HK-2 (cell line): ENCODE measurements around the gene ALPI.
"Not testable (repeated sequence)": the region's sequence is repeated elsewhere in the genome, so short reads cannot be mapped to it uniquely, and the experiment has no call there.

Source experiments
- DNase-seq: peaks from one replicate; pipeline ENCODE4 v3.0.0-alpha.2; 2018; ENCODE audit not compliant: unreplicated experiment

The ALPI gene

DNA sequence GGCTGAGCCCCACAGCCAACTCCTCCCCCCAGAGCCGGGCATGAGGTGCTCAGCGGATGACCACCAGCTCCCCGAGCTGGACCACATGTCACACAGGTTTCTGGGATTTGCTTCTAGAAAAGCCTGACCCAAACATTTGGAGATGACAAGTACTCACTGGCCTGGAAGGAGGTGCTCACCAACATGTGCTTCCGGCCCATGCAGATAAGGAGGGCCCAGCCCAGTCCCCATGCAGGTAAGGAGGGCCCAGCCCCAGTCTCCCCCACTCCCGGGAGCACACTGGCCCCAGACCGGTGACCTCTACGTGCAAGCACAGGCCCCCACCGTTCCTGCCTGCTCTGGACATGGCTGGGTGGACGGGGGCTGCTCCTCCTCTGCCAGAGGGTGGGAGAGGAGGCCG, 14.0 kb upstream of the ALPI start:
- not testable (repeated sequence) for DNase-seq

DNA sequence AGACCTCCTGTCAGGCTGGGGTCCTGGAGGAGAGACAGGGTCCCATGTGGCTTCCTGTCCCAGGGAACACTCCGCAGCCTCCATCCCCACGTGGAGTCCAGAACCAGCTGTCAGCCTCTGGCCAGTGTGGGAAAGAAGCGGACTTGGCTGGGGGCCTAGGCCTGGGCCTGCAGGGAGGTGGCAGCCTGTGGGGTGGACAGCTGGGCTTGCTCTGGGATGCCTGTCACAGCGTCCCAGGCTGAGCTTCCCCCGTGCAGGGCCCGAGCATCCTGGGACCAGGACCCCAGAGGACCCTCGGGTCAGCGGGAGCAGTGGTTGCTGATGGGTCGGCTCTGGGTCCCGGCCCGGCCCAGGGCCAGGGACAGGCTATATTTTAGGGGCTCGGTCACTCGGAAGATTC, 13.5 kb upstream of the ALPI start:
- not testable (repeated sequence) for DNase-seq

- not testable (repeated sequence) for DNase-seq
Observed at GRCh38 chr2:232443047-232443446, 12.9 kb upstream of the ALPI start.

GRCh38 chr2:232443669-232444408, 12.1 kb upstream of the ALPI start:
- not testable (repeated sequence) for DNase-seq

GRCh38 chr2:232444409-232445148, 11.4 kb upstream of the ALPI start:
- peak; percentile 72 for DNase-seq

DNA sequence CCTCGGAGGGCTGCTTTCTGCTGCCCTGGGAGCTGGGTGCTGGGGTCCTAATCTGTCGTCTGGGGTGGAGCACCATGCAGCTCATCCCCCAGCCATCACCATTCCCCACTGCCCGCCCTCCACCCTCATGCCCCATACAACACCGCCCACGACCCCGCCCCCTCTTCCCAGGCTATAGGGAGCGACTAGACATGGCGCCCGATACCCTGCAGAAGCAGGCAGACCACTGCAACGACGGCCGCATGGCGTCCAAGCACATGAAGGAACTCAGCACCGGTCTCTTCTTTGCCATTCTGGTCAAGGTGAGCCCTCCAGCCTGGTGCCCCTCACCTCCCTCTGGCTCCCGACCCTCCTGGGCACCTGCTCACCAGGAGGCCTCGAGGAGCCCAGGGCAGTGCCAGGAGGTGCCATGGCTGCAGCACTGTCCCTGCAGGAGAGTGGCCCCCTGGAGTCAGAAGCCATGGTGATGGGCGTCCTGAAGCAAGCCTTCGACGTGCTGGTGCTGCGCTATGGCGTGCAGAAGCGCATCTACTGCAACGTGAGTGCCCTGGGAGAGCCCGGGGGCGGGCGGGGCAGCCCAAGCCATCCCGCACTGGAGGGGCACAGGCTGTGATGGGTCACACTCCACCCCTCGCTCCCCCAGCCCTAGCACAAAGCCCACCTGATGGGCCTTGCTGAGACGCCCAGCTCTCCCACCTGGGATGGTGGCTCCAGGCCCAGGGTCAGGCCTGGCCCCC, 10.6 kb upstream of the ALPI start:
- not testable (repeated sequence) for DNase-seq

GRCh38 chr2:232446266-232446777, 9.6 kb upstream of the ALPI start:
- DNase-seq = not testable (repeated sequence)

- no peak for DNase-seq
Observed at GRCh38 chr2:232447091-232447620, 8.8 kb upstream of the ALPI start.

GRCh38 chr2:232447638-232448303, 8.2 kb upstream of the ALPI start:
- DNase-seq = no peak

DNA sequence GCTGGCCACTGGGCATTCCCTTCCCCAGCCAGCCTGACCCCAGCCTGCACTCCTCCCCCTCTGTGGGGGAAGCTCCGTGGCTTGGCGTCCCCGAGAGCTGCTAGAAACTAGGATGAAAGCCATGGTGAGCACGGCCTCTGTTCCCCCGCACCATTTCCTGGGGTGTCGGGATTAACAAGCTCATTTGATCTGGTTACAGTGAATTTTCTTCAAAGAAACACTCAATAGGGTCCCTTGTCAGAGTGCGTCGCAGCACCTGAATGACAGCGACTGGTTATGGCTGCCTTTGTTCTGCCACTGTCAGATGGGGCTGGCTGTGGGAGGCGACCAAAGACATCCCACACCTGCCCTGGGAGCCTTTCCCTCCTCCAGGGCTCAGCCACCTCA, 7.7 kb upstream of the ALPI start:
- DNase-seq = no peak

GRCh38 chr2:232449964-232450363, 6.0 kb upstream of the ALPI start:
- DNase-seq = no peak

DNA sequence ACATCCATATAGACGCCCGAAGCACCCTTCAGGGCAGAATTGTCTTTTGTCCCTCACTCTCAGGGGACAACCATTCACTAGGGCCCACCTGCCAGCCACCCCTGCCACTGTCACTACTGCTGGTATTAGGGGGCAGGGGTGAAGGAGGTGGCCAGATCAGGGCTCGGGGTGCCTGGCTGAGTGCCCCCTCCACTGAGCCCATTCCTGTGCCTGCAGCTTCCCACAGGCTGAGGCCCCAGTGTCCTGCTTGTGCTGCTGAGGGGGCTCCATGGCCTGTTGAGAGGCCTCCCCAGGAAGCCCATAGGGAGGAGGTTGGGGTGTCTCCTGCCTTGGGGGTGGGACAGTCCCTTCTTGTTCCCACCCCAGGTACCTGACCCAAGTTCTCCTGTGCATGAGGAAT, 4.3 kb upstream of the ALPI start:
- DNase-seq = not testable (repeated sequence)

GRCh38 chr2:232454630-232455029, 1.3 kb upstream of the ALPI start:
- no peak for DNase-seq

- no peak for DNase-seq
Observed at GRCh38 chr2:232456296-232457120, 555 bp downstream of the ALPI start.

DNA sequence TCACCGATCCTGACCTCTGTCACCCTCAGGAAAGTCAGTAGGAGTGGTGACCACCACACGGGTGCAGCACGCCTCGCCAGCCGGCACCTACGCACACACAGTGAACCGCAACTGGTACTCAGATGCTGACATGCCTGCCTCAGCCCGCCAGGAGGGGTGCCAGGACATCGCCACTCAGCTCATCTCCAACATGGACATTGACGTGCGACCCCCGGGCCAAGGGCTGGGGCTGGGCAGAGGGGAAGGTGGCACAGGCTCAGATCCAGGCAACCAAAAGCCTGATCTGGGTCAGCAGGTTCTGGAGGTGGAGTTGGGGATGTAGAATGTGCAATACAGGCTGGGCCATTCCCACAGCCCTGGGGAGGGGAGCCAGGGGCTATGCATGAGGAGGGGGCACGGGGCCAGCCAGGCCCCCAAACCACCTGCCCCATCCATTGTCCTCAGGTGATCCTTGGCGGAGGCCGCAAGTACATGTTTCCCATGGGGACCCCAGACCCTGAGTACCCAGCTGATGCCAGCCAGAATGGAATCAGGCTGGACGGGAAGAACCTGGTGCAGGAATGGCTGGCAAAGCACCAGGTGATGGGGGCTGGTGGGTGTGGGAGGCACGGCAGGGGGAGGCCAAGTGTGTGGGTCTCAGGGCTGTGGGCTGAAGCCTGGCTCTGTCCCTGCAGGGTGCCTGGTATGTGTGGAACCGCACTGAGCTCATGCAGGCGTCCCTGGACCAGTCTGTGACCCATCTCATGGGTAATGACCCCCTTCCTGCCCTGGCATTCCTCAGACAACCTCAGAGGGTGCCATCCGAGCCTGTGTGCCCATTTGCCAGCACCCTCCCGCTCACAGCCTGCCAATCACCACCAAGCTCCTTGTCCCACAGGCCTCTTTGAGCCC, 1.4 kb downstream of the ALPI start:
- DNase-seq = no peak

DNA sequence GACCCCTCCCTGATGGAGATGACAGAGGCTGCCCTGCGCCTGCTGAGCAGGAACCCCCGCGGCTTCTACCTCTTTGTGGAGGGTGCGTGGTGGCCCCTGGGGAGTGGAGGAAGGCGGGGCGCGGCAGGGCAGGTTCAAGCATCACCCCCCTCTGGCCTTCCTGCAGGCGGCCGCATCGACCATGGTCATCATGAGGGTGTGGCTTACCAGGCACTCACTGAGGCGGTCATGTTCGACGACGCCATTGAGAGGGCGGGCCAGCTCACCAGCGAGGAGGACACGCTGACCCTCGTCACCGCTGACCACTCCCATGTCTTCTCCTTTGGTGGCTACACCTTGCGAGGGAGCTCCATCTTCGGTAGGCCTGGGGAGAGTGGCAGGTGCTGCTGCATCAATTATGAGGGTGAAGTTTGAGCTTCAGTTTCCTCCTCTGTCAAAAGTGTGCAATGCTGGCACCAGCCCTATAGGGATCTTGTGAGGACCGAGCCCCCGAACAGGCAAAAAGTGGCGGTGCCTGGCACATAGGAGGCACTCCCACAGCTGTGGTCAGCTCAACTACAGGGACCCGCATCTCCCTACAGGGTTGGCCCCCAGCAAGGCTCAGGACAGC, 2.2 kb downstream of the ALPI start:
- DNase-seq = no peak

DNA sequence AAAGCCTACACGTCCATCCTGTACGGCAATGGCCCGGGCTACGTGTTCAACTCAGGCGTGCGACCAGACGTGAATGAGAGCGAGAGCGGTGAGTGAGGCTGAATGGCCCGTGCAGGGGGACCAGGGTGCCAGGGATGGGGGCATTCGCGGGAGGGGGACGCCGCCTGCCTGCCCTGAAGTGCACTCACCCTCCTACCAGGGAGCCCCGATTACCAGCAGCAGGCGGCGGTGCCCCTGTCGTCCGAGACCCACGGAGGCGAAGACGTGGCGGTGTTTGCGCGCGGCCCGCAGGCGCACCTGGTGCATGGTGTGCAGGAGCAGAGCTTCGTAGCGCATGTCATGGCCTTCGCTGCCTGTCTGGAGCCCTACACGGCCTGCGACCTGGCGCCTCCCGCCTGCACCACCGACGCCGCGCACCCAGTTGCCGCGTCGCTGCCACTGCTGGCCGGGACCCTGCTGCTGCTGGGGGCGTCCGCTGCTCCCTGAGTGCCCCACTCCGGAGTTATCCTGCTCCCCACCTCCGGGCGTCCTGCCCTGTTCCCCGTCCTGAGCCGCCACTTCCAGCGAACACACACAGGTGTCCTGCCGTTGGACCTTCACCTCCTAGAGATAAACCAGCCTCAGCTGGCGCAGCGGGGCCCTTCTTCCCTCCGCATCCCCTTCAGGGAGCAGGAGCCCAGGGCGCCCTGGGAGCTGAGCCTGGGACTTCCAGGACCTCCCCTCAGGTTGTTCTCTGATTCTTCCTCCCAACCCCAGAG, 2.9 kb downstream of the ALPI start:
- no peak for DNase-seq

GRCh38 chr2:232459419-232460035, 3.6 kb downstream of the ALPI start:
- DNase-seq = no peak
